Ovary (tissue), 9 donors: Measurements from ENCODE around the gene JAML. TPM values are rescaled to one million over a fixed set of nuclear protein-coding genes. Genes with fewer than 3 reads are reported as not detected.

Experiments
- DNase-seq, 5 donors: peaks; one replicate each; pipeline ENCODE4 v3.0.0-alpha.2; 2019 to 2020
- H3K27ac ChIP-seq, 2 donors: fragments of 200-600 bp; one replicate each; pipeline versions ENCODE4 v1.5.1 to v1.8.0; 2019 to 2022
- H3K27me3 ChIP-seq: fragments of 200-600 bp; one replicate; pipeline ENCODE4 v1.8.0; 2022
- H3K36me3 ChIP-seq: fragments of 200-600 bp; sonication (generic); one replicate; pipeline ENCODE4 v1.5.1; 2019
- H3K4me1 ChIP-seq: one replicate; pipeline ENCODE4 v1.8.1; 2013; ENCODE audit warnings: mild to moderate bottlenecking, moderate library complexity; ENCODE audit not compliant: insufficient read depth
- H3K4me3 ChIP-seq: fragments of 200-600 bp; sonication (generic); one replicate; pipeline ENCODE4 v1.5.1; 2017
- H3K9me3 ChIP-seq, 2 donors: fragments of 200-600 bp in 1 of 2; sonication (generic) in 1 of 2; one replicate each; pipeline versions ENCODE4 v1.5.1 to v1.8.1; 2013 to 2019; ENCODE audit warnings: mild to moderate bottlenecking in 1 of 2, moderate library complexity in 1 of 2
- EP300 ChIP-seq: sonication (generic); formaldehyde crosslinking; IDR thresholded peaks from one replicate; pipeline ENCODE4 v1.6.1; 2017; ENCODE audit warnings: antibody characterized with exemption
- POLR2A ChIP-seq: fragments of 450-650 bp; IDR thresholded peaks from one replicate; pipeline ENCODE4 v1.6.1; 2017; ENCODE audit warnings: antibody characterized with exemption, mild to moderate bottlenecking, moderate library complexity
- WGBS, 3 donors: extraction: QIAGEN DNeasy Blood & Tissue Kit in 1 of 3; methylation state at CpG; one replicate each; pipeline versions ENCODE4 v1.1.5 to v1.1.7; 2013 to 2017; 5-methylcytosine and 5-hydroxymethylcytosine counted together
- intact Hi-C, 4 donors: fragments of 100-400 bp; cut with DNase I; formaldehyde crosslinking; loops; one replicate each; pipeline versions ENCODE4 v1.11.0 to v1.15.1; 2022 to 2023
- polyA plus RNA-seq, 2 donors: library from polyadenylated mRNA; stranded (reverse); fragments of 200-250 nt in 1 of 2; fragments of 350-450 nt in 1 of 2; fragmentation: Illumina TruSeq in 1 of 2; extraction: RNeasy Lipid Tissue Mini Kit (QIAGEN cat#74804) in 1 of 2; gene quantifications; one replicate each; pipeline ENCODE4 v1.2.3, GENCODE V29; 2013 to 2014
- total RNA-seq, 7 donors: library from RNA; depleted of rRNA in 2 of 7; stranded (reverse); fragments of >200 nt in 2 of 7; fragmentation: NEBNext Ultra II Directional in 3 of 7; extraction: Animal tissue kit (Norgen Biotek cat#: 25700) in 3 of 7; gene quantifications; one replicate each; pipeline versions ENCODE4 v1.1.0 to v1.2.4, GENCODE V29; 2016 to 2023
- TF ChIP-seq, protein P1 (sequence below), 3 donors: fragments of 450-650 bp in 2 of 3; fragments of 200-600 bp in 1 of 3; IDR thresholded peaks; one replicate each; pipeline versions ENCODE4 v1.5.1 to v1.8.0; 2016 to 2022; ENCODE audit warnings: antibody characterized with exemption in 3 of 3, mild to moderate bottlenecking in 1 of 3
- donor health status: DM: no; HTN: no; CAD: no; lungs with moderate emphysema.
- donor health status: DM: no; HTN: no; CAD: no.
- donor health status: Bipolar disorder and iron deficiency.
- donor health status: DM: yes; HTN: yes; CAD: no.
- donor health status: DM: no; HTN: no; CAD: no.
- donor health status: DM: yes; HTN: yes; CAD: no.

JAML gene
- total and polyA plus RNA-seq, 9 donors, result 0.79 to 18.0 (median 2.0) TPM

DNA sequence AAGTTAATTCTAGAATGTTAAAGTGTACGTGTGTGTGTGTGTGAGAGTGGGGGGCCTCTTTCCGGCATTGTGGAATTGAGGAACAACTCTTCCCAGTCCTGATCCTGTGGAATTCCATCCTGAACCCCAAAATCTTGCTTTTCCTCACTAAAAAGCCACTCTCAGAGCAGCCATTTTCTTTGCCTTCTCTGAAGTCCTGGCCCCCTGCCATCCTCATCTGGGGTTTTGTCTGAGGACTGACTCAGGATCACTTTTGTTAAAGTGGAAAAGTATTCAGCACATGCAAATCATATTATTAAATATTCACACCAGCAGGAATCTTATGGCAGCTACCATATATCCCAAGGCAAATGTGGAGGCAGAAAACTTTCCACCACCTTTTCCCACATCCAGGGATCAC, 76.0 kb downstream of the JAML start:
- WGBS, 3 donors, result 71 to 80% (median 75%) methylated on average over 2 of the region's 2 CpGs
- Histone ChIP-seq H3K4me1 (peaks cover 6% of the 10 kb centered on the region), H3K27me3 (no peaks in the 10 kb centered on the region), H3K9me3 (no peaks in the 10 kb centered on the region), H3K27ac (no peak overlapping the region), H3K4me3 (no peak overlapping the region), H3K36me3 (no peaks in the 10 kb centered on the region)
- intact Hi-C loops, result loop anchor here in 1 of 4 donors (10.0 kb wide), 1 partner anchor 336 kb away; no protein-coding TSS in a partner anchor
- no peak for DNase-seq
- TF ChIP-seq POLR2A (no peak), EP300 (no peak)
- TF ChIP-seq, protein P1, sequence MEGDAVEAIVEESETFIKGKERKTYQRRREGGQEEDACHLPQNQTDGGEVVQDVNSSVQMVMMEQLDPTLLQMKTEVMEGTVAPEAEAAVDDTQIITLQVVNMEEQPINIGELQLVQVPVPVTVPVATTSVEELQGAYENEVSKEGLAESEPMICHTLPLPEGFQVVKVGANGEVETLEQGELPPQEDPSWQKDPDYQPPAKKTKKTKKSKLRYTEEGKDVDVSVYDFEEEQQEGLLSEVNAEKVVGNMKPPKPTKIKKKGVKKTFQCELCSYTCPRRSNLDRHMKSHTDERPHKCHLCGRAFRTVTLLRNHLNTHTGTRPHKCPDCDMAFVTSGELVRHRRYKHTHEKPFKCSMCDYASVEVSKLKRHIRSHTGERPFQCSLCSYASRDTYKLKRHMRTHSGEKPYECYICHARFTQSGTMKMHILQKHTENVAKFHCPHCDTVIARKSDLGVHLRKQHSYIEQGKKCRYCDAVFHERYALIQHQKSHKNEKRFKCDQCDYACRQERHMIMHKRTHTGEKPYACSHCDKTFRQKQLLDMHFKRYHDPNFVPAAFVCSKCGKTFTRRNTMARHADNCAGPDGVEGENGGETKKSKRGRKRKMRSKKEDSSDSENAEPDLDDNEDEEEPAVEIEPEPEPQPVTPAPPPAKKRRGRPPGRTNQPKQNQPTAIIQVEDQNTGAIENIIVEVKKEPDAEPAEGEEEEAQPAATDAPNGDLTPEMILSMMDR (IDR thresholded peaks at IDR 0.05), result no peak

DNA sequence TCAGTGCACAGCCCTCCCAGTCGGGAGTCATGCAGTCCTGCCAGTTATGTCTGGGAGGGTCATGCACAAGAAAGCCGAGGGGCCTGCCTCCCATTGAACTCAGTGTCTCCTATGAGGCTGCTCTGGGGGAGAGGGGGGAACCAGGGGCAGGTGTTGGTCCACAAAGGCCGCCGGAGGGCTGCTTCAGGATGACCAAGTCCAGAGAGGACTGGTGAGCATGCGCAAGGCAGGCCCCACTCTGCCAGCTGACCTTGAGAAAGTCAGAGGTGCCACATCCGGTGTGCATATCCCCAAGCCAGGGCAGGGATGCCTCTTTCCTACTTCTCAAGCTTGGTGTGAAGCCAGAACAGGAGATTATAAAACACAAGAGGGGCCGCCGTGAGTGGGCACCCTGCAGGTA, 76.6 kb downstream of the JAML start:
- DNase-seq, result no peak
- intact Hi-C loops, result loop anchor here in 1 of 4 donors (10.0 kb wide), 1 partner anchor 337 kb away; no protein-coding TSS in a partner anchor
- no peaks in the 10 kb centered on the region for H3K27me3 ChIP-seq
- TF ChIP-seq EP300, result no peak
- TF ChIP-seq POLR2A, result no peak
- TF ChIP-seq, protein P1 (IDR thresholded peaks at IDR 0.05), result no peak
- H3K4me3 ChIP-seq, result no peak overlapping the region
- H3K9me3 ChIP-seq, result no peaks in the 10 kb centered on the region
- WGBS, 3 donors, result 71 to 76% (median 73%) methylated on average over 8 of the region's 8 CpGs
- H3K27ac ChIP-seq, result no peak overlapping the region
- H3K4me1 ChIP-seq, result peaks cover 6% of the 10 kb centered on the region
- H3K36me3 ChIP-seq, result no peaks in the 10 kb centered on the region

DNA sequence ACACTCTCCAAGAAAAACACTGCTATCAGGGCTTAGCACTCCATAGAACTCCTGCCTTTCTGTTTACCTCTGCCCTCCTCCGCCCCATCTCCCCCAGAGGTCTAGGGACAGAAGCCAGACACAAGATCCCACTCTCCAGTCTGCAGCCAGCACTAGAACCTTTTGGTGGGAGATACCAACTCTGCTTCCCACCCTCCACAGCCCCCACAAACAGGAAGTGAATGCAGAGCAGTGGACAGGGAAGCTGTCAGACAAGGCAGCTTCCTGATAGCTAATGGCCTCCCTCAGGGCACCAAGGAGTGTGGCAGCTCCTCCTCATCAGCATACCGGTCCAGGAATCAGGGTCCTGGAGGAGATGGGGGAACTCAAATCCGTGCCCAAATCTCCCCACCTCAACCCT, 77.3 kb downstream of the JAML start:
- intact Hi-C loops, result loop anchor here in 1 of 4 donors (10.0 kb wide), 1 partner anchor 337 kb away; no protein-coding TSS in a partner anchor
- H3K9me3 ChIP-seq, result no peaks in the 10 kb centered on the region
- DNase-seq, result no peak
- no peak for TF ChIP-seq POLR2A
- TF ChIP-seq, protein P1 (IDR thresholded peaks at IDR 0.05), result no peak
- TF ChIP-seq EP300, result no peak
- H3K27ac ChIP-seq, result no peak overlapping the region
- no peak overlapping the region for H3K4me3 ChIP-seq
- WGBS, 3 donors, result 52 to 70% (median 66%) methylated on average over 3 of the region's 3 CpGs
- H3K27me3 ChIP-seq, result no peaks in the 10 kb centered on the region
- H3K36me3 ChIP-seq, result no peaks in the 10 kb centered on the region
- peaks cover 4% of the 10 kb centered on the region for H3K4me1 ChIP-seq

DNA sequence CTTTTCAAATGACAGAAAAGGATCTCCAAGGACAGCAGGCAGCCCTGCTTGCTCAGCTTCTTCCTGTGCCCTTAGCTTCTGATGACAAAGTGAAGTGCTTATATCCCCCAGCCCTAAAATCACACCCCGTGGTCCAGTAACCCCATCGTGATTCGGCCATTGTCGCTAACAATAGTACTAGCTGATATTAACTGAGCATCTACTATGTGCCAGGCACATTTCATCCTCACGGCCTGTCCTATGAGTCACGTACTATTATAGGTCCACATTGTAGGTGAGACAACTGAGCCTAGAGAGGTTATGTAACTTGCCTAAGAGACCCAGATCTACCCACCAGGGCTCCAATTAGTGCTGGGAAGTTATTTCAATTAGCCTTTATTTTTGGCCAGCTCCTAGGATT, 78.3 kb downstream of the JAML start:
- intact Hi-C loops, result loop anchor here in 1 of 4 donors (10.0 kb wide), 1 partner anchor 338 kb away; no protein-coding TSS in a partner anchor
- Histone ChIP-seq H3K27ac (no peak overlapping the region), H3K4me3 (no peak overlapping the region), H3K9me3 (no peaks in the 10 kb centered on the region), H3K27me3 (no peaks in the 10 kb centered on the region), H3K36me3 (no peaks in the 10 kb centered on the region), H3K4me1 (peaks cover 4% of the 10 kb centered on the region)
- 85 to 93% (median 90%) methylated on average over 6 of the region's 6 CpGs for WGBS, 3 donors
- TF ChIP-seq EP300 (no peak), POLR2A (no peak)
- TF ChIP-seq, protein P1 (IDR thresholded peaks at IDR 0.05), result no peak
- no peak for DNase-seq
